ENCODE data around the gene DRC3.
"Not testable (repeated sequence)": the region's sequence is repeated elsewhere in the genome, so short reads cannot be mapped to it uniquely, and the experiment has no call there.

The DRC3 gene

GRCh38 chr17:17952691-17953090 lies 20.0 kb upstream of the DRC3 start:
- H3K4me3 ChIP-seq (ENCODE audit: low read depth in 1 of 2, low read length in 2 of 2) = no peak overlapping the region
- H3K36me3 ChIP-seq (ENCODE audit: control insufficient read depth in 1 of 2, insufficient read depth in 2 of 2, low read length in 2 of 2) = peaks cover 0 to 13% of the 10 kb centered on the region in 2 donors
- no peaks in the 10 kb centered on the region for H3K9me3 ChIP-seq (ENCODE audit: control insufficient read depth in 1 of 2, low read length in 2 of 2)
- no peak overlapping the region for H3K9ac ChIP-seq (ENCODE audit: low read depth in 1 of 2, low read length in 2 of 2)
- no peak overlapping the region for H3K27ac ChIP-seq (ENCODE audit: low read depth, low read length)
- peaks cover 9% of the 10 kb centered on the region in 2 donors for H3K4me1 ChIP-seq (ENCODE audit: control insufficient read depth in 1 of 2, insufficient read depth in 2 of 2, low read length in 2 of 2)
- no peaks in the 10 kb centered on the region for H3K27me3 ChIP-seq (ENCODE audit: control insufficient read depth in 1 of 2, insufficient read depth in 2 of 2, low read length in 2 of 2)

- Histone ChIP-seq H3K27me3 (ENCODE audit: control insufficient read depth in 1 of 2, insufficient read depth in 2 of 2, low read length in 2 of 2) (no peaks in the 10 kb centered on the region), H3K9ac (ENCODE audit: low read depth in 1 of 2, low read length in 2 of 2) (no peak overlapping the region), H3K4me1 (ENCODE audit: control insufficient read depth in 1 of 2, insufficient read depth in 2 of 2, low read length in 2 of 2) (peaks cover 11 to 15% of the 10 kb centered on the region in 2 donors), H3K27ac (ENCODE audit: low read depth, low read length) (no peak overlapping the region), H3K4me3 (ENCODE audit: low read depth in 1 of 2, low read length in 2 of 2) (no peak overlapping the region), H3K9me3 (ENCODE audit: control insufficient read depth in 1 of 2, low read length in 2 of 2) (no peaks in the 10 kb centered on the region), H3K36me3 (ENCODE audit: control insufficient read depth in 1 of 2, insufficient read depth in 2 of 2, low read length in 2 of 2) (peaks cover 0 to 13% of the 10 kb centered on the region in 2 donors)
Observed at GRCh38 chr17:17954079-17954478, 18.6 kb upstream of the DRC3 start.

- H3K9me3 ChIP-seq (ENCODE audit: control insufficient read depth in 1 of 2, low read length in 2 of 2); H3K9ac ChIP-seq (ENCODE audit: low read depth in 1 of 2, low read length in 2 of 2); H3K4me3 ChIP-seq (ENCODE audit: low read depth in 1 of 2, low read length in 2 of 2); H3K27ac ChIP-seq (ENCODE audit: low read depth, low read length); H3K27me3 ChIP-seq (ENCODE audit: control insufficient read depth in 1 of 2, insufficient read depth in 2 of 2, low read length in 2 of 2): not testable (repeated sequence)
- Histone ChIP-seq H3K4me1 (ENCODE audit: control insufficient read depth in 1 of 2, insufficient read depth in 2 of 2, low read length in 2 of 2) (peaks cover 27 to 33% of the 10 kb centered on the region in 2 donors), H3K36me3 (ENCODE audit: control insufficient read depth in 1 of 2, insufficient read depth in 2 of 2, low read length in 2 of 2) (peaks cover 0 to 13% of the 10 kb centered on the region in 2 donors)
Observed at GRCh38 chr17:17955790-17956341, 16.8 kb upstream of the DRC3 start.

- H3K27me3 ChIP-seq (ENCODE audit: control insufficient read depth in 1 of 2, insufficient read depth in 2 of 2, low read length in 2 of 2) = no peaks in the 10 kb centered on the region
- peak overlapping the region; percentile 47 for H3K27ac ChIP-seq (ENCODE audit: low read depth, low read length)
- H3K9me3 ChIP-seq (ENCODE audit: control insufficient read depth in 1 of 2, low read length in 2 of 2) = no peaks in the 10 kb centered on the region
- peaks cover 27 to 33% of the 10 kb centered on the region in 2 donors for H3K4me1 ChIP-seq (ENCODE audit: control insufficient read depth in 1 of 2, insufficient read depth in 2 of 2, low read length in 2 of 2)
- peaks cover 0 to 13% of the 10 kb centered on the region in 2 donors for H3K36me3 ChIP-seq (ENCODE audit: control insufficient read depth in 1 of 2, insufficient read depth in 2 of 2, low read length in 2 of 2)
- no peak overlapping the region for H3K9ac ChIP-seq (ENCODE audit: low read depth in 1 of 2, low read length in 2 of 2)
- no peak overlapping the region for H3K4me3 ChIP-seq (ENCODE audit: low read depth in 1 of 2, low read length in 2 of 2)
Observed at GRCh38 chr17:17957584-17957916, 15.1 kb upstream of the DRC3 start.

GRCh38 chr17:17958982-17959381 lies 13.7 kb upstream of the DRC3 start:
- Histone ChIP-seq H3K4me1 (ENCODE audit: control insufficient read depth in 1 of 2, insufficient read depth in 2 of 2, low read length in 2 of 2) (peaks cover 27 to 39% of the 10 kb centered on the region in 2 donors), H3K9ac (ENCODE audit: low read depth in 1 of 2, low read length in 2 of 2) (peak overlapping the region; percentile 3 to 52), H3K27ac (ENCODE audit: low read depth, low read length) (peak overlapping the region; percentile 53), H3K27me3 (ENCODE audit: control insufficient read depth in 1 of 2, insufficient read depth in 2 of 2, low read length in 2 of 2) (no peaks in the 10 kb centered on the region), H3K4me3 (ENCODE audit: low read depth in 1 of 2, low read length in 2 of 2) (peak overlapping the region; percentile 27 to 38), H3K36me3 (ENCODE audit: control insufficient read depth in 1 of 2, insufficient read depth in 2 of 2, low read length in 2 of 2) (peaks cover 0 to 9% of the 10 kb centered on the region in 2 donors), H3K9me3 (ENCODE audit: control insufficient read depth in 1 of 2, low read length in 2 of 2) (no peaks in the 10 kb centered on the region)

GRCh38 chr17:17959520-17960361 lies 12.9 kb upstream of the DRC3 start:
- Histone ChIP-seq H3K9ac (ENCODE audit: low read depth in 1 of 2, low read length in 2 of 2) (peak overlapping the region in 1 of 2 donors; percentile 43), H3K36me3 (ENCODE audit: control insufficient read depth in 1 of 2, insufficient read depth in 2 of 2, low read length in 2 of 2) (peaks cover 0 to 7% of the 10 kb centered on the region in 2 donors), H3K4me1 (ENCODE audit: control insufficient read depth in 1 of 2, insufficient read depth in 2 of 2, low read length in 2 of 2) (peaks cover 27 to 40% of the 10 kb centered on the region in 2 donors), H3K4me3 (ENCODE audit: low read depth in 1 of 2, low read length in 2 of 2) (peak overlapping the region; percentile 33 to 44), H3K27me3 (ENCODE audit: control insufficient read depth in 1 of 2, insufficient read depth in 2 of 2, low read length in 2 of 2) (no peaks in the 10 kb centered on the region), H3K9me3 (ENCODE audit: control insufficient read depth in 1 of 2, low read length in 2 of 2) (no peaks in the 10 kb centered on the region), H3K27ac (ENCODE audit: low read depth, low read length) (peak overlapping the region; percentile 2)

GRCh38 chr17:17960500-17961030 lies 12.1 kb upstream of the DRC3 start:
- Histone ChIP-seq H3K36me3 (ENCODE audit: control insufficient read depth in 1 of 2, insufficient read depth in 2 of 2, low read length in 2 of 2) (peaks cover 0 to 2% of the 10 kb centered on the region in 2 donors), H3K27me3 (ENCODE audit: control insufficient read depth in 1 of 2, insufficient read depth in 2 of 2, low read length in 2 of 2) (no peaks in the 10 kb centered on the region), H3K27ac (ENCODE audit: low read depth, low read length) (no peak overlapping the region), H3K9ac (ENCODE audit: low read depth in 1 of 2, low read length in 2 of 2) (no peak overlapping the region), H3K4me3 (ENCODE audit: low read depth in 1 of 2, low read length in 2 of 2) (no peak overlapping the region), H3K9me3 (ENCODE audit: control insufficient read depth in 1 of 2, low read length in 2 of 2) (no peaks in the 10 kb centered on the region), H3K4me1 (ENCODE audit: control insufficient read depth in 1 of 2, insufficient read depth in 2 of 2, low read length in 2 of 2) (peaks cover 27 to 40% of the 10 kb centered on the region in 2 donors)

GRCh38 chr17:17963066-17963465 lies 9.6 kb upstream of the DRC3 start:
- H3K27me3 ChIP-seq (ENCODE audit: control insufficient read depth in 1 of 2, insufficient read depth in 2 of 2, low read length in 2 of 2) = no peaks in the 10 kb centered on the region
- H3K27ac ChIP-seq (ENCODE audit: low read depth, low read length) = no peak overlapping the region
- no peak overlapping the region for H3K4me3 ChIP-seq (ENCODE audit: low read depth in 1 of 2, low read length in 2 of 2)
- H3K4me1 ChIP-seq (ENCODE audit: control insufficient read depth in 1 of 2, insufficient read depth in 2 of 2, low read length in 2 of 2) = peaks cover 21 to 35% of the 10 kb centered on the region in 2 donors
- H3K9ac ChIP-seq (ENCODE audit: low read depth in 1 of 2, low read length in 2 of 2) = no peak overlapping the region
- H3K36me3 ChIP-seq (ENCODE audit: control insufficient read depth in 1 of 2, insufficient read depth in 2 of 2, low read length in 2 of 2) = no peaks in the 10 kb centered on the region
- H3K9me3 ChIP-seq (ENCODE audit: control insufficient read depth in 1 of 2, low read length in 2 of 2) = no peaks in the 10 kb centered on the region

- H3K9me3 ChIP-seq (ENCODE audit: control insufficient read depth in 1 of 2, low read length in 2 of 2) = no peaks in the 10 kb centered on the region
- H3K4me1 ChIP-seq (ENCODE audit: control insufficient read depth in 1 of 2, insufficient read depth in 2 of 2, low read length in 2 of 2) = peaks cover 18 to 27% of the 10 kb centered on the region in 2 donors
- no peak overlapping the region for H3K27ac ChIP-seq (ENCODE audit: low read depth, low read length)
- H3K36me3 ChIP-seq (ENCODE audit: control insufficient read depth in 1 of 2, insufficient read depth in 2 of 2, low read length in 2 of 2) = no peaks in the 10 kb centered on the region
- H3K27me3 ChIP-seq (ENCODE audit: control insufficient read depth in 1 of 2, insufficient read depth in 2 of 2, low read length in 2 of 2) = no peaks in the 10 kb centered on the region
- H3K4me3 ChIP-seq (ENCODE audit: low read depth in 1 of 2, low read length in 2 of 2) = no peak overlapping the region
- no peak overlapping the region for H3K9ac ChIP-seq (ENCODE audit: low read depth in 1 of 2, low read length in 2 of 2)
Observed at GRCh38 chr17:17963694-17964436, 8.8 kb upstream of the DRC3 start.

GRCh38 chr17:17964710-17965109 lies 8.0 kb upstream of the DRC3 start:
- Histone ChIP-seq H3K36me3 (ENCODE audit: control insufficient read depth in 1 of 2, insufficient read depth in 2 of 2, low read length in 2 of 2) (no peaks in the 10 kb centered on the region), H3K27ac (ENCODE audit: low read depth, low read length) (no peak overlapping the region), H3K4me3 (ENCODE audit: low read depth in 1 of 2, low read length in 2 of 2) (no peak overlapping the region), H3K4me1 (ENCODE audit: control insufficient read depth in 1 of 2, insufficient read depth in 2 of 2, low read length in 2 of 2) (peaks cover 10 to 19% of the 10 kb centered on the region in 2 donors), H3K9ac (ENCODE audit: low read depth in 1 of 2, low read length in 2 of 2) (no peak overlapping the region), H3K9me3 (ENCODE audit: control insufficient read depth in 1 of 2, low read length in 2 of 2) (no peaks in the 10 kb centered on the region), H3K27me3 (ENCODE audit: control insufficient read depth in 1 of 2, insufficient read depth in 2 of 2, low read length in 2 of 2) (no peaks in the 10 kb centered on the region)

Data from duodenal mucosa (tissue), 2 donors.